Measurements from ENCODE around the gene ERG.

GRCh38 chr21:38448671-38449385 lies 49.4 kb downstream of the ERG start:
- TF ChIP-seq EZH2 (IDR thresholded peaks at IDR 0.05; ENCODE audit: borderline replicate concordance, insufficient read depth, low read length, poor library complexity, severe bottlenecking) (no peak), POLR2AphosphoS5 (IDR thresholded peaks at IDR 0.05) (no peak), RAD21 (conservative IDR thresholded peaks at IDR 0.05) (no peak), REST (IDR thresholded peaks at IDR 0.05; ENCODE audit: borderline replicate concordance) (no peak), TAF1 (IDR thresholded peaks at IDR 0.05; ENCODE audit: low read depth) (no peak), CTCF (IDR thresholded peaks at IDR 0.05; ENCODE audit: poor library complexity, severe bottlenecking) (no peak)
